HG02885 (cell line): ENCODE results near the gene SH3PXD2A.
"Not testable (repeated sequence)": the region's sequence is repeated elsewhere in the genome, so short reads cannot be mapped to it uniquely, and the experiment has no call there.

Experiments used
- ATAC-seq: cut with Tn5 transposase; IDR thresholded peaks from one replicate; pipeline ENCODE4 v1.9.1; 2021; ENCODE audit warnings: mild to moderate bottlenecking; ENCODE audit not compliant: unreplicated experiment, poor library complexity

Gene SH3PXD2A

GRCh38 chr10:103677486-103678177 lies 177.7 kb downstream of the SH3PXD2A start:
- no peak for ATAC-seq

- no peak for ATAC-seq
Observed at GRCh38 chr10:103676851-103677417, 178.4 kb downstream of the SH3PXD2A start.

GRCh38 chr10:103676058-103676785 lies 179.2 kb downstream of the SH3PXD2A start:
- ATAC-seq, result no peak

GRCh38 chr10:103673606-103674005 lies 181.8 kb downstream of the SH3PXD2A start:
- no peak for ATAC-seq

GRCh38 chr10:103672345-103672744 lies 183.0 kb downstream of the SH3PXD2A start:
- no peak for ATAC-seq

- ATAC-seq, result no peak
Observed at GRCh38 chr10:103671126-103671895, 184.1 kb downstream of the SH3PXD2A start.

GRCh38 chr10:103669944-103670343 lies 185.4 kb downstream of the SH3PXD2A start:
- no peak for ATAC-seq

- ATAC-seq, result no peak
Observed at GRCh38 chr10:103669243-103669929, 186.0 kb downstream of the SH3PXD2A start.

- no peak for ATAC-seq
Observed at GRCh38 chr10:103668351-103669242, 186.8 kb downstream of the SH3PXD2A start.

GRCh38 chr10:103667356-103667755 lies 188.0 kb downstream of the SH3PXD2A start:
- ATAC-seq, result no peak

- ATAC-seq, result no peak
Observed at GRCh38 chr10:103666762-103667150, 188.6 kb downstream of the SH3PXD2A start.

GRCh38 chr10:103666087-103666761 lies 189.2 kb downstream of the SH3PXD2A start:
- ATAC-seq, result no peak

- no peak for ATAC-seq
Observed at GRCh38 chr10:103665162-103665889, 190.1 kb downstream of the SH3PXD2A start.

GRCh38 chr10:103663802-103664201 lies 191.6 kb downstream of the SH3PXD2A start:
- no peak for ATAC-seq

GRCh38 chr10:103663236-103663635 lies 192.1 kb downstream of the SH3PXD2A start:
- ATAC-seq, result no peak

- not testable (repeated sequence) for ATAC-seq
Observed at GRCh38 chr10:103662704-103663103, 192.7 kb downstream of the SH3PXD2A start.

- no peak for ATAC-seq
Observed at GRCh38 chr10:103661198-103661950, 194.0 kb downstream of the SH3PXD2A start.
